Natural killer cell treated with Interleukin-12 subunit alpha and Interleukin-12 subunit beta and Interleukin-15 and Interleukin-18, amount 100 ng/mL, for 72 hours (primary cell): Measurements from ENCODE around the gene SSR3. TPM values are rescaled to one million over a fixed set of nuclear protein-coding genes. Genes with fewer than 3 reads are reported as not detected.

Experiments
- ATAC-seq, 2 donors: fragments of 150-1000 bp; cut with Tn5 transposase in 1 of 2; sonication (Bioruptor Pico), chemical (Tn5 transposase) in 1 of 2; 2 replicates each; pipeline ENCODE4 v1.10.0; 2021
- DNase-seq: peaks from one replicate; pipeline ENCODE4 v3.0.0; 2022; ENCODE audit warnings: low spot score
- H3K27ac Mint-ChIP-seq, 2 donors: 1 replicate in 1 of 2; 2 replicates in 1 of 2; pipeline ENCODE4 v1.8.0; 2022; ENCODE audit warnings: mixed read lengths in 2 of 2, mild to moderate bottlenecking in 1 of 2, moderate library complexity in 1 of 2
- H3K27me3 Mint-ChIP-seq, 2 donors: 1 replicate in 1 of 2; 2 replicates in 1 of 2; pipeline ENCODE4 v1.8.0; 2022; ENCODE audit warnings: mixed read lengths in 2 of 2
- H3K36me3 Mint-ChIP-seq: one replicate; pipeline ENCODE4 v1.8.0; 2022; ENCODE audit warnings: mixed read lengths
- H3K4me1 Mint-ChIP-seq, 2 donors: 1 replicate in 1 of 2; 2 replicates in 1 of 2; pipeline ENCODE4 v1.8.0; 2022; ENCODE audit warnings: low read depth in 2 of 2, mixed read lengths in 2 of 2, mild to moderate bottlenecking in 1 of 2
- H3K4me3 Mint-ChIP-seq: one replicate; pipeline ENCODE4 v1.8.0; 2022; ENCODE audit warnings: mixed read lengths
- H3K9me3 Mint-ChIP-seq: 2 replicates; pipeline ENCODE4 v1.8.0; 2022; ENCODE audit warnings: mixed read lengths
- total RNA-seq, 2 donors: library from RNA; stranded (reverse); gene quantifications; one replicate each; pipeline ENCODE4 v1.2.3, GENCODE V29; 2022

Gene SSR3
- total RNA-seq, 2 donors from 2014 or later: 119 to 183 TPM

GRCh38 chr3:156536524-156537316 is 18.2 kb downstream of the SSR3 start:
- Mint-ChIP-seq H3K9me3 (no peaks in the 10 kb centered on the region), H3K4me1 (peaks cover 14 to 15% of the 10 kb centered on the region in 2 donors), H3K27ac (no peak overlapping the region), H3K4me3 (no peak overlapping the region), H3K27me3 (no peaks in the 10 kb centered on the region), H3K36me3 (no peaks in the 10 kb centered on the region)
- ATAC-seq (no peak), DNase-seq (no peak)

GRCh38 chr3:156535798-156536197 is 19.1 kb downstream of the SSR3 start:
- Mint-ChIP-seq H3K4me1 (peaks cover 14 to 15% of the 10 kb centered on the region in 2 donors), H3K36me3 (no peaks in the 10 kb centered on the region), H3K9me3 (no peaks in the 10 kb centered on the region), H3K27me3 (no peaks in the 10 kb centered on the region), H3K27ac (peak overlapping the region in 1 of 2 donors; percentile 47), H3K4me3 (no peak overlapping the region)
- ATAC-seq: no peak
- DNase-seq: no peak

GRCh38 chr3:156535162-156535627 is 19.7 kb downstream of the SSR3 start:
- no peaks in the 10 kb centered on the region for H3K9me3 Mint-ChIP-seq
- DNase-seq (no peak), ATAC-seq (peak; percentile 52 to 60)
- H3K27ac Mint-ChIP-seq: peak overlapping the region in 1 of 2 donors; percentile 47
- H3K4me3 Mint-ChIP-seq: no peak overlapping the region
- H3K4me1 Mint-ChIP-seq: peaks cover 14 to 15% of the 10 kb centered on the region in 2 donors
- H3K27me3 Mint-ChIP-seq: no peaks in the 10 kb centered on the region
- H3K36me3 Mint-ChIP-seq: no peaks in the 10 kb centered on the region

- peaks cover 14 to 15% of the 10 kb centered on the region in 2 donors for H3K4me1 Mint-ChIP-seq
- no peak overlapping the region for H3K27ac Mint-ChIP-seq
These were observed 21.7 kb downstream of the SSR3 start for GRCh38 chr3:156533205-156533604.

DNA sequence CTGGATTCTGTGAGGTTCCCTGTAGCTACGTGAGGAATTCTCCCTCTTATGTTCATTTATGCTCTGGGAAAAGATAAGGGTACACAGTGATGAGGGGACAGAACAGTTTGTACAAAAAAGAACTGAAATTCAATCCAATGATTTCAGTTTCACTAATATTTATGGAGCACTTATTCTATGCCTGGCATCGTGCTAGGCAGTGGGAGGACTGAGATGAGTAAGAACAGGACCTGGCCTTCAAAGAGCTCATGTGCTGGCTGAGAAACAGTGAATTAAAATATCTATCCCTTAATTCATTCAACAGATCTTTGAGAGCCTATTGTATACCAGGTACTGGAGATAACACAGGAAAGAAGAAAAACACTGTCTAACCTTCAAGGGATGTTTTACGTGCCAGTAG is 22.2 kb downstream of the SSR3 start:
- ATAC-seq: no peak
- H3K4me1 Mint-ChIP-seq: peaks cover 14 to 15% of the 10 kb centered on the region in 2 donors

More at GRCh38 chr3:156533205-156533604, 21.7 kb downstream of the SSR3 start:
- peaks cover 0 to 3% of the 10 kb centered on the region in 2 donors for H3K27me3 Mint-ChIP-seq
- no peak overlapping the region for H3K4me3 Mint-ChIP-seq
- DNase-seq (no peak), ATAC-seq (no peak)
- no peaks in the 10 kb centered on the region for H3K9me3 Mint-ChIP-seq
- H3K36me3 Mint-ChIP-seq: no peaks in the 10 kb centered on the region

DNA sequence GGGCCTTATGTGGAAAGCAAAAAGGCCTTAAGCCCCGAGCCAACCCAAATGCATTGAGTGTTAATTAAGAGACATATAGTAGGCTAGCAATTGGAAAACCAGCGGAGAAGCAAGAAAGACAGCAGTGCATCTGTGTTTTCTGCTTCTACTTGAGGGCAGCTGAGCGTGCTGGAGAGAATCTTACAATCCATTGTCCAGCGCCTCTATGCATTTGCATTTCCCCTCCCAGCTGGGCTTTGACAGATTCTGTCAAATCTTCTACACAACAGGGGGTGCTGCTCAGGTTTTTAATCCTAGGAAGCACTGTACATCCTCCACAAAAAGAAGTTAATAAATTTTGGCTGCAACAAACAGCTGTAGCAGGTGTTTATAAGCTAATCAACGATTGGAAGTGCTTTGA is 23.9 kb downstream of the SSR3 start:
- Mint-ChIP-seq H3K9me3 (no peaks in the 10 kb centered on the region), H3K4me1 (peaks cover 9 to 11% of the 10 kb centered on the region in 2 donors), H3K4me3 (no peak overlapping the region), H3K27ac (no peak overlapping the region), H3K27me3 (peaks cover 3 to 5% of the 10 kb centered on the region in 2 donors), H3K36me3 (no peaks in the 10 kb centered on the region)
- ATAC-seq (no peak), DNase-seq (no peak)

More for the DNA sequence above, 22.2 kb downstream of the SSR3 start:
- no peak for DNase-seq
- Mint-ChIP-seq H3K9me3 (no peaks in the 10 kb centered on the region), H3K27me3 (peaks cover 3 to 5% of the 10 kb centered on the region in 2 donors), H3K4me3 (no peak overlapping the region), H3K27ac (no peak overlapping the region), H3K36me3 (no peaks in the 10 kb centered on the region)

- H3K4me1 Mint-ChIP-seq: peaks cover 14 to 17% of the 10 kb centered on the region in 2 donors
- peaks cover 14 to 19% of the 10 kb centered on the region in 2 donors for H3K27me3 Mint-ChIP-seq
- H3K9me3 Mint-ChIP-seq: no peaks in the 10 kb centered on the region
- no peak for DNase-seq
- no peak overlapping the region for H3K27ac Mint-ChIP-seq
- ATAC-seq: no peak
- peaks cover 6% of the 10 kb centered on the region for H3K36me3 Mint-ChIP-seq
- H3K4me3 Mint-ChIP-seq: no peak overlapping the region
These were observed 27.9 kb downstream of the SSR3 start for GRCh38 chr3:156527060-156527459.

DNA sequence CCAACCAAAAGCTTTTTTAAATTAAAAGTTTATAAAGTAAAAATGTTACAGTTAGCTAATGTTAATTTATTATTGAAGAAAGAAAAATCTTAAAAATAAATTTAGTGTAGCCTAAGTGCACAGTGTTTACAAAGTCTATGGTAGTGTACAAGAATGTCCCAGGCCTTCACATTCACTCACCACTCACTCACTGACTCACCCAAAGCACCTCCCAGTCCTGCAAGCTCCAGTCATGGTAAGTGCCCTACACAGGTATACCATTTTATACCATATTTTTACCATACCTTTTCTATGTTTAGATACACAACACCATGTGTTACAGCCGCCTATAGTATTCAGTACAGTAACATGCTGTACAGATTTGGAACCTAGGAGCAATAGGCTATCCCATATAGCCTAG is 29.1 kb downstream of the SSR3 start:
- Mint-ChIP-seq H3K4me1 (peaks cover 14 to 17% of the 10 kb centered on the region in 2 donors), H3K4me3 (no peak overlapping the region), H3K36me3 (peaks cover 6% of the 10 kb centered on the region), H3K27me3 (peaks cover 16 to 22% of the 10 kb centered on the region in 2 donors), H3K27ac (no peak overlapping the region), H3K9me3 (no peaks in the 10 kb centered on the region)
- ATAC-seq: no peak
- no peak for DNase-seq

DNA sequence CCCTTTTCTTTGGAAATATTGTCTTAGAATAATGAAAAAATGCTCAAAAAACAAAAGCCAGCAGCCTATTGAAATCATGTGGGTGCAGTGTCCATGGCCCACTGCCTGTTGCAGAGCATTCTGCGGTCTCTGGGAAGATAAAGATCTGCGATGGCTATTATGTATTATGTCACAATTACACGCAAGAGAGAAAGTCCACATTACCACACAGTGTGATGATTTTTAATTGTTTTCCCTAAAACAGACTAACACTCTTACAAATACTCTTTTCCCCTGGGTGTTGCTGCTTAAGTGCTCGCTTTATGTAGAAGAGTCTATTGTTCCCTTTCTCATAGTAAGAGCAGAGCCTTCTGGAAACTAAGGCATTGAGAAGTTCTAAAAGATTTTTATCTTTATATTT is 32.2 kb downstream of the SSR3 start:
- no peak for DNase-seq
- H3K9me3 Mint-ChIP-seq: no peaks in the 10 kb centered on the region
- peaks cover 14 to 17% of the 10 kb centered on the region in 2 donors for H3K4me1 Mint-ChIP-seq
- no peak for ATAC-seq
- H3K27ac Mint-ChIP-seq: no peak overlapping the region
- H3K4me3 Mint-ChIP-seq: no peak overlapping the region
- H3K27me3 Mint-ChIP-seq: peaks cover 27 to 41% of the 10 kb centered on the region in 2 donors
- H3K36me3 Mint-ChIP-seq: peaks cover 6% of the 10 kb centered on the region

- H3K9me3 Mint-ChIP-seq: no peaks in the 10 kb centered on the region
- H3K36me3 Mint-ChIP-seq: peaks cover 6% of the 10 kb centered on the region
- no peak overlapping the region for H3K4me3 Mint-ChIP-seq
- peaks cover 30 to 41% of the 10 kb centered on the region in 2 donors for H3K27me3 Mint-ChIP-seq
- ATAC-seq (peak; percentile 60 to 70), DNase-seq (no peak)
- H3K4me1 Mint-ChIP-seq: peaks cover 11 to 15% of the 10 kb centered on the region in 2 donors
- H3K27ac Mint-ChIP-seq: no peak overlapping the region
These were observed 35.2 kb downstream of the SSR3 start for GRCh38 chr3:156519758-156520162.

GRCh38 chr3:156518726-156519125 is 36.2 kb downstream of the SSR3 start:
- DNase-seq: no peak
- Mint-ChIP-seq H3K4me3 (no peak overlapping the region), H3K4me1 (peaks cover 3 to 8% of the 10 kb centered on the region in 2 donors), H3K36me3 (peaks cover 6% of the 10 kb centered on the region), H3K9me3 (no peaks in the 10 kb centered on the region), H3K27ac (no peak overlapping the region), H3K27me3 (peaks cover 30 to 41% of the 10 kb centered on the region in 2 donors)
- ATAC-seq: no peak

- Mint-ChIP-seq H3K4me3 (no peak overlapping the region), H3K9me3 (no peaks in the 10 kb centered on the region), H3K27ac (no peak overlapping the region), H3K36me3 (no peaks in the 10 kb centered on the region), H3K27me3 (peaks cover 20 to 30% of the 10 kb centered on the region in 2 donors), H3K4me1 (peaks cover under 1 to 5% of the 10 kb centered on the region in 2 donors)
- DNase-seq (no peak), ATAC-seq (no peak)
These were observed 38.0 kb downstream of the SSR3 start for GRCh38 chr3:156516961-156517360.

DNA sequence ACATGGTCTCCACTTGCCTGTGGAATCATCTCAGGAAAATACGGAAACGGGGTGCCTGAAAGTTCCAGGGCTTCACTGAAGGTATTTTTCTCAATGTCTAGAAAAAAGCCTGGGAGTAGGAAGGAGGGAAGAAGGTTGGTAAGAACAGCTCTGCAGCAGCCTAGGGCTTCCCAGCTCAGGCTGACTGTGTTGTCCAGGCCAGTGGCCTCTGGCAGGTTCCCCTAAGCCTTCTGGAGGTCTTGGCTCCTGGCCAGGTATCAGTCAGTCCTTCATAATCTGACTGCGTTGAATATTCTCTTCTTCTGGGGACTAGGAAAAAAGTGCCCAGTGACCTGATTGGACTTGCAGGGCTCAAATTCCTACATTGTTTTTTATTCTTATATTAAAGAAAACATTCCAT is 38.6 kb downstream of the SSR3 start:
- Mint-ChIP-seq H3K4me3 (no peak overlapping the region), H3K27me3 (peaks cover 27 to 36% of the 10 kb centered on the region in 2 donors), H3K36me3 (no peaks in the 10 kb centered on the region), H3K9me3 (no peaks in the 10 kb centered on the region), H3K4me1 (peaks cover 6 to 9% of the 10 kb centered on the region in 2 donors), H3K27ac (no peak overlapping the region)
- ATAC-seq: no peak
- no peak for DNase-seq

DNA sequence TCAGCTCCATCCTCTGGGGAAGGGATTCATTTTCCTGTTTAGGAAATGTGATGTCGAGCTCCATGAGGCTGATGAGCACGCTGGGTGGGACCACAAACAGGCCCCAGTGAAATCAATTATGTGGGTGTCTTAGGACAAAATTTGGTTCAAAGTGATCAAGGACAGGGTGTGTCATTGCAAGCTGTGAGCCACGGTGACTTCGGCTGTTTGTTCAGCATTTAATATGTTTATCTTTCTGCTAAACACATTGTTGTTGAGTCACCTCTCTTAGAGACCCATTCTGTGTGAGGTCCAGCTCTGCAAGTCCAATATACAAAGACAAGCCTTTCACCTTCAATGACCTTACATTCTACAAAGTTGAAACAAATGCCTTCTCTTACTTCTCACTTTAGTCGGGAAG is 41.3 kb downstream of the SSR3 start:
- no peak overlapping the region for H3K27ac Mint-ChIP-seq
- DNase-seq (no peak), ATAC-seq (no peak)
- H3K27me3 Mint-ChIP-seq: peaks cover 21 to 27% of the 10 kb centered on the region in 2 donors
- H3K4me3 Mint-ChIP-seq: no peak overlapping the region
- no peaks in the 10 kb centered on the region for H3K36me3 Mint-ChIP-seq
- H3K9me3 Mint-ChIP-seq: no peaks in the 10 kb centered on the region
- H3K4me1 Mint-ChIP-seq: peaks cover 6 to 9% of the 10 kb centered on the region in 2 donors
